HepG2 (cell line): ENCODE results near the gene RUFY2. TPM values are rescaled to one million over a fixed set of nuclear protein-coding genes. Genes with fewer than 3 reads are reported as not detected.
A peak's percentile ranks its signal among the peaks of the same experiment; 100 is the strongest.

Experiments
- EHMT2 ChIP-seq: fragments of 200-600 bp; sonication (generic); IDR thresholded peaks from 2 replicates; pipeline ENCODE4 v1.7.0; 2017; ENCODE audit warnings: antibody characterized with exemption, low read depth, low read length, borderline replicate concordance
- FOXA3 ChIP-seq: IDR thresholded peaks from 2 replicates; pipeline ENCODE4 v1.6.1; 2016; ENCODE audit warnings: missing genetic modification reagents, missing compliant biosample characterization
- HIVEP1 ChIP-seq: sonication (generic); formaldehyde crosslinking; IDR thresholded peaks from 2 replicates; pipeline ENCODE4 v1.4.0; 2020; ENCODE audit warnings: mild to moderate bottlenecking, missing genetic modification reagents
- HNRNPUL1 ChIP-seq: fragments of 200-400 bp; formaldehyde crosslinking; IDR thresholded peaks from 2 replicates; pipeline ENCODE4 v1.6.1; 2017; ENCODE audit warnings: low read depth, mild to moderate bottlenecking, low read length, moderate library complexity
- KMT2B ChIP-seq: IDR thresholded peaks from 2 replicates; pipeline ENCODE4 v1.6.1; 2016; ENCODE audit warnings: missing genetic modification reagents, missing compliant biosample characterization
- MEF2D ChIP-seq: sonication (generic); formaldehyde crosslinking; IDR thresholded peaks from 2 replicates; pipeline ENCODE4 v1.5.1; 2020; ENCODE audit warnings: mild to moderate bottlenecking, missing genetic modification reagents
- MIER2 ChIP-seq: IDR thresholded peaks from 2 replicates; pipeline ENCODE4 v1.6.1; 2016; ENCODE audit warnings: missing biosample characterization, missing genetic modification reagents
- PAF1 ChIP-seq: IDR thresholded peaks from 2 replicates; pipeline ENCODE4 v1.6.1; 2016; ENCODE audit warnings: missing genetic modification reagents, missing compliant biosample characterization
- PPARG ChIP-seq: conservative IDR thresholded peaks from 2 replicates; pipeline ENCODE4 v1.6.1; 2016; ENCODE audit warnings: missing biosample characterization, missing genetic modification reagents
- RBM22 ChIP-seq: fragments of 200-400 bp; formaldehyde crosslinking; optimal IDR thresholded peaks from 2 replicates; pipeline ENCODE3; 2017; ENCODE audit warnings: mild to moderate bottlenecking, low read length, moderate library complexity
- REXO4 ChIP-seq: sonication (generic); formaldehyde crosslinking; IDR thresholded peaks from 2 replicates; pipeline ENCODE4 v1.8.0; 2022; ENCODE audit warnings: missing genetic modification reagents, mild to moderate bottlenecking, borderline replicate concordance
- WIZ ChIP-seq: sonication (generic); formaldehyde crosslinking; IDR thresholded peaks from 2 replicates; pipeline ENCODE4 v1.5.1; 2020; ENCODE audit warnings: mild to moderate bottlenecking, missing genetic modification reagents
- ZFAT ChIP-seq: sonication (generic); formaldehyde crosslinking; conservative IDR thresholded peaks from 2 replicates; pipeline ENCODE4 v1.8.1; 2023; ENCODE audit warnings: missing genetic modification reagents, inconsistent platforms
- ZNF121 ChIP-seq: sonication (generic); formaldehyde crosslinking; IDR thresholded peaks from 2 replicates; pipeline ENCODE4 v1.5.0; 2020; ENCODE audit warnings: mild to moderate bottlenecking, missing genetic modification reagents
- ZNF142 ChIP-seq: sonication (generic); formaldehyde crosslinking; IDR thresholded peaks from 2 replicates; pipeline ENCODE4 v1.4.0; 2020; ENCODE audit warnings: missing genetic modification reagents
- ZNF770 ChIP-seq: sonication (generic); formaldehyde crosslinking; IDR thresholded peaks from 2 replicates; pipeline ENCODE4 v1.5.0; 2020; ENCODE audit warnings: mild to moderate bottlenecking, missing genetic modification reagents
- polyA plus RNA-seq, 8 experiments: library from polyadenylated mRNA; depleted of rRNA in 3 of 8; stranded (reverse) in 7 of 8; unstranded in 1 of 8; fragments of >200 nt; fragmentation: Illumina TruSeq in 4 of 8; extraction: Trizol in 4 of 8; gene quantifications; 2 replicates each; pipeline versions ENCODE4 v1.2.1 to v1.2.3, GENCODE V29; 2011 to 2016; ENCODE audit warnings: low read depth in 4 of 8, missing spikeins in 1 of 8, mixed read lengths in 1 of 8; ENCODE audit not compliant: insufficient read depth in 1 of 8
- total RNA-seq, 5 experiments: library from RNA; depleted of rRNA; stranded (reverse); fragments of >200 nt; fragmentation: Illumina TruSeq; extraction: Trizol; gene quantifications; 2 replicates each; pipeline ENCODE4 v1.2.3, GENCODE V29; 2016; ENCODE audit warnings: low read depth in 1 of 5
- TF ChIP-seq, protein P1 (sequence below): sonication (generic); formaldehyde crosslinking; IDR thresholded peaks from 2 replicates; pipeline ENCODE4 v1.5.1; 2020; ENCODE audit warnings: missing genetic modification reagents, mild to moderate bottlenecking, borderline replicate concordance

The RUFY2 gene
- total and polyA plus RNA-seq, 2 of the 13 experiments (the other 11 are each of a cell fraction or from before 2014, with no cell fraction given), result 10.1 to 16.1 TPM

DNA sequence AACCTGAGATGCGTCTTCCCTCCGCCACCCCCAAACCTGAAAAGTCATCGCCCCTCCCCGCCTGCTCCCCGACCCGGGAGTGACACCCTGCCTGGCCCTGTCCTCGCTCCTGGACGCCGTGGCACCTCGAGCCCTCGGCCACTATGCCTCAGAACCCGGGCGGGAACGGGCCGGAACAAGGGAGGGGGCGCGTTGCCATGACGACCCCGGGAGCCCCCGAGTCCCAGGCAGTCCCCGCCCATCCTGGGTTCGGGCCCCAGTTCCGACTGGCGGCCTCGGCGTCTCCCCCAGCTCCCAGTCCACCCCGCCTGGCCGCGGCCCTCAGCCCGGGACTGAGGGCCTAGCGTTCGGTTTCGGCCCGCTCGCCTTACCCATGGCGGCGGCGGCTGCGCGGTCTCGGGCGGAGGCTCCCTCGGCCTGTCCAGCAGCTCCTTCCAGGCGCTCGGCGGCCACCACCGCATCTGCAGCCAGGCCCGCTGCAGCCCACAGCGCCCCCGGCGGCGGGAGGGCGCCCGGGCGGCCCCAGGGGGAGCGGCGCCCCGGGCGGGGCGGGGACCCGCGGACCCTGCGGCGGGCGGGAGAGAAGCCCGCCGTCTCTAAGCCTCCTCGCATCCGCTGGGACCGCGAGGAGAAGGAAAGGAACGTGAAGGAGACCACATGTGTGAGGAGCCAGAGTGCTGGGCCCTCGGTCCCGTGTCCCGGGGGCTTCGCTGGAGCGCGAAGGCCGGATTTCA lies at the start of gene RUFY2 (continued):
- peak; percentile 37; the same call in 1 of the 2 replicates for TF ChIP-seq ZNF142 (CRISPR knock-in tag)
- TF ChIP-seq RBM22, result no peak
- no peak for TF ChIP-seq MIER2 (CRISPR knock-in tag)
- no peak for TF ChIP-seq ZFAT (CRISPR knock-in tag)
- TF ChIP-seq FOXA3 (CRISPR knock-in tag), result no peak; the same call in 1 of the 2 replicates
- TF ChIP-seq ZNF770 (CRISPR knock-in tag), result peak; percentile 76
- TF ChIP-seq EHMT2, result no peak
- no peak for TF ChIP-seq REXO4 (CRISPR knock-in tag)
- TF ChIP-seq PAF1 (CRISPR knock-in tag), result no peak
- TF ChIP-seq HIVEP1 (CRISPR knock-in tag), result no peak; the same call in 1 of the 2 replicates
- no peak for TF ChIP-seq HNRNPUL1
- 0 out of 2 replicates have a peak, but pooled peaks have one; percentile 37 for TF ChIP-seq MEF2D (CRISPR knock-in tag)
- 0 out of 2 replicates have a peak, but pooled peaks have one; percentile 6 for TF ChIP-seq PPARG (CRISPR knock-in tag)
- no peak; the same call in 1 of the 2 replicates for TF ChIP-seq ZNF121 (CRISPR knock-in tag)
- peak; percentile 77; the same call in 1 of the 2 replicates for TF ChIP-seq WIZ
- TF ChIP-seq, protein P1, sequence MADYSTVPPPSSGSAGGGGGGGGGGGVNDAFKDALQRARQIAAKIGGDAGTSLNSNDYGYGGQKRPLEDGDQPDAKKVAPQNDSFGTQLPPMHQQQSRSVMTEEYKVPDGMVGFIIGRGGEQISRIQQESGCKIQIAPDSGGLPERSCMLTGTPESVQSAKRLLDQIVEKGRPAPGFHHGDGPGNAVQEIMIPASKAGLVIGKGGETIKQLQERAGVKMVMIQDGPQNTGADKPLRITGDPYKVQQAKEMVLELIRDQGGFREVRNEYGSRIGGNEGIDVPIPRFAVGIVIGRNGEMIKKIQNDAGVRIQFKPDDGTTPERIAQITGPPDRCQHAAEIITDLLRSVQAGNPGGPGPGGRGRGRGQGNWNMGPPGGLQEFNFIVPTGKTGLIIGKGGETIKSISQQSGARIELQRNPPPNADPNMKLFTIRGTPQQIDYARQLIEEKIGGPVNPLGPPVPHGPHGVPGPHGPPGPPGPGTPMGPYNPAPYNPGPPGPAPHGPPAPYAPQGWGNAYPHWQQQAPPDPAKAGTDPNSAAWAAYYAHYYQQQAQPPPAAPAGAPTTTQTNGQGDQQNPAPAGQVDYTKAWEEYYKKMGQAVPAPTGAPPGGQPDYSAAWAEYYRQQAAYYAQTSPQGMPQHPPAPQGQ (CRISPR knock-in tag), result no peak
- TF ChIP-seq KMT2B (CRISPR knock-in tag), result no peak
